Measurements from ENCODE around the gene OR1S2.

- TF ChIP-seq EZH2phosphoT487 (IDR thresholded peaks at IDR 0.05; ENCODE audit: insufficient read depth, low read depth) (no peak), EZH2 (IDR thresholded peaks at IDR 0.05; ENCODE audit: insufficient read depth, poor library complexity, severe bottlenecking) (no peak)
Observed at GRCh38 chr11:58179648-58180047, 24.3 kb downstream of the OR1S2 start.
